ENCODE measurements around the gene ZNF219.

Gene ZNF219

GRCh38 chr14:21084998-21085853 is 13.2 kb downstream of the ZNF219 start:
- no peak for DNase-seq

GRCh38 chr14:21084396-21084795 is 14.1 kb downstream of the ZNF219 start:
- no peak for DNase-seq

- DNase-seq: no peak
Observed at GRCh38 chr14:21083565-21084325, 14.7 kb downstream of the ZNF219 start.

- no peak for DNase-seq
Observed at GRCh38 chr14:21081521-21082142, 16.8 kb downstream of the ZNF219 start.

- DNase-seq: no peak
Observed at GRCh38 chr14:21078726-21079125, 19.7 kb downstream of the ZNF219 start.

GRCh38 chr14:21078287-21078686 is 20.2 kb downstream of the ZNF219 start:
- no peak for DNase-seq

GRCh38 chr14:21077672-21078071 is 20.8 kb downstream of the ZNF219 start:
- no peak for DNase-seq

GRCh38 chr14:21075719-21076437 is 22.6 kb downstream of the ZNF219 start:
- DNase-seq: no peak

GRCh38 chr14:21074398-21075272 is 23.8 kb downstream of the ZNF219 start:
- DNase-seq: no peak

- no peak for DNase-seq
Observed at GRCh38 chr14:21073921-21074320, 24.5 kb downstream of the ZNF219 start.

GRCh38 chr14:21072781-21073339 is 25.6 kb downstream of the ZNF219 start:
- no peak for DNase-seq

- no peak for DNase-seq
Observed at GRCh38 chr14:21072031-21072473, 26.4 kb downstream of the ZNF219 start.

GRCh38 chr14:21071225-21072030 is 27.0 kb downstream of the ZNF219 start:
- DNase-seq: no peak

GRCh38 chr14:21070610-21071224 is 27.7 kb downstream of the ZNF219 start:
- DNase-seq: no peak

GRCh38 chr14:21070083-21070609 is 28.3 kb downstream of the ZNF219 start, which contains the start of gene ARHGEF40:
Gene ARHGEF40, plus strand, starts transcription at chr14:21070304. Its CDS starts 93 bp downstream, at chr14:21070397.
- DNase-seq: no peak

- DNase-seq: no peak
Observed at GRCh38 chr14:21069388-21070082, 28.9 kb downstream of the ZNF219 start.

GRCh38 chr14:21068521-21069387 is 29.7 kb downstream of the ZNF219 start:
- DNase-seq: no peak

GRCh38 chr14:21066882-21067502 is 31.5 kb downstream of the ZNF219 start:
- no peak for DNase-seq

Data from activated T-cell treated with anti-CD3 and anti-CD28 coated beads for 4 hours (primary cell).